Subcutaneous adipose tissue (tissue), 4 donors: Measurements from ENCODE around the gene EPB41L2. TPM values are rescaled to one million over a fixed set of nuclear protein-coding genes. Genes with fewer than 3 reads are reported as not detected.

ENCODE experiments used
- CTCF ChIP-seq: fragments of 450-650 bp; IDR thresholded peaks from one replicate; pipeline ENCODE4 v1.5.1; 2016; ENCODE audit warnings: low read depth, mild to moderate bottlenecking, control low read depth, antibody characterized with exemption, moderate library complexity
- total RNA-seq, 4 donors: library from RNA; depleted of rRNA; stranded (reverse); fragments of >200 nt; gene quantifications; one replicate each; pipeline ENCODE4 v1.1.0, GENCODE V29; 2016

Gene EPB41L2
- total RNA-seq, 4 donors from 2014 or later, result 124 to 189 (median 160) TPM

- TF ChIP-seq CTCF, result no peak
Observed at GRCh38 chr6:130872250-130873095, 190.6 kb downstream of the EPB41L2 start.

GRCh38 chr6:130870179-130870880, 192.7 kb downstream of the EPB41L2 start:
- no peak for TF ChIP-seq CTCF

- no peak for TF ChIP-seq CTCF
Observed at GRCh38 chr6:130869681-130870080, 193.4 kb downstream of the EPB41L2 start.

GRCh38 chr6:130865793-130866192, 197.3 kb downstream of the EPB41L2 start:
- TF ChIP-seq CTCF, result no peak

GRCh38 chr6:130864344-130864743, 198.7 kb downstream of the EPB41L2 start:
- no peak for TF ChIP-seq CTCF

- no peak for TF ChIP-seq CTCF
Observed at GRCh38 chr6:130863415-130864230, 199.4 kb downstream of the EPB41L2 start.
